ENCODE results near the gene HOXA4.
A peak's percentile ranks its signal among the peaks of the same experiment; 100 is the strongest.

Gene HOXA4

DNA sequence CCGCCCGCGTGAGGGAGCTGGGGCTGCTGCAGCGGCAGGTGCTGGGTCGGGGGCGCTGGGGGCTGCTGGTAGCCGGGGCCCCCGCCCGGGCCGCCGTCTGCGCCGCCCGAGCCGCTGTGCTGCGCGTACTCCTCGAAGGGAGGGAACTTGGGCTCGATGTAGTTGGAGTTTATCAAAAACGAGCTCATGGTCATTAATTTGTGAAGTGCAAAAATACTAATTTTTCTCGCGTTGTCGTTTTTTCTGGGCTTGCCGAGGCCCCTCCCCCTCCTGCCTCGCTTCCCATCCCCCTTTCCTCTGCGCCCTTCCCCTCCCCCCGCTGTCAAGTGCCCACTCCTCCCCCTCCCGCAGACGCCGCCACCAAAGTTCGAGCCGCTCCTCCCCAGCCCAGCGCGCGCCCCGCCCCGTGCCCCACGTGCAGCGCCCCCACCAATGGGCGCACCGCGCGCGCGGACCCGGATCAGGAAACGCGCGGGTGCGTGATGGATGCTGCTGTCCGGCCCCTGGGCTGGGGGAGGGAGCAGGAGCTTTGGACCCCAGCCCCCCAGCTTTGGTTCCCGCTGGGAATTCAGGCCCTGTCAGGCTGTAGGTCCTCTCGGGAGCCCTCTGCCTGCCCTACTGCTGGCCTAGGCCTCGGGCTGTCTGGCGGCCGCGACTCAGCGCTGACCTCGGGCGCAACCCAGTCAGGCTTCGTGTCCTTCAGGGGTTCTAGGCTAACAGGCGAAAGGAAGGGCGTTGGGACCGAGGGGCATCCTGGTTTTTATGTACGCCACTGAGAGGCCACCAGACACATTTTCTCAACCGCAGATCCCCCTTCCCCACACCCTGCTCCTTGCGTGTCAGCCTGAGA lies at the start of gene HOXA4:
HOXA4 (minus strand) TSS at position 218 of the 850 bp plus-strand sequence; CDS start at position 194, 24 bp downstream.
- TF ChIP-seq JUND (IDR thresholded peaks at IDR 0.05; ENCODE audit: low read depth), result no peak
- in situ Hi-C loops (cut with HindIII; ENCODE audit: low pct_unique_long_range_greater_than_20kb, low sequenced_read_pairs), result no loop called here
- no peak for DNase-seq (ENCODE audit: low read depth in 1 of 2, low spot score in 1 of 2)

DNA sequence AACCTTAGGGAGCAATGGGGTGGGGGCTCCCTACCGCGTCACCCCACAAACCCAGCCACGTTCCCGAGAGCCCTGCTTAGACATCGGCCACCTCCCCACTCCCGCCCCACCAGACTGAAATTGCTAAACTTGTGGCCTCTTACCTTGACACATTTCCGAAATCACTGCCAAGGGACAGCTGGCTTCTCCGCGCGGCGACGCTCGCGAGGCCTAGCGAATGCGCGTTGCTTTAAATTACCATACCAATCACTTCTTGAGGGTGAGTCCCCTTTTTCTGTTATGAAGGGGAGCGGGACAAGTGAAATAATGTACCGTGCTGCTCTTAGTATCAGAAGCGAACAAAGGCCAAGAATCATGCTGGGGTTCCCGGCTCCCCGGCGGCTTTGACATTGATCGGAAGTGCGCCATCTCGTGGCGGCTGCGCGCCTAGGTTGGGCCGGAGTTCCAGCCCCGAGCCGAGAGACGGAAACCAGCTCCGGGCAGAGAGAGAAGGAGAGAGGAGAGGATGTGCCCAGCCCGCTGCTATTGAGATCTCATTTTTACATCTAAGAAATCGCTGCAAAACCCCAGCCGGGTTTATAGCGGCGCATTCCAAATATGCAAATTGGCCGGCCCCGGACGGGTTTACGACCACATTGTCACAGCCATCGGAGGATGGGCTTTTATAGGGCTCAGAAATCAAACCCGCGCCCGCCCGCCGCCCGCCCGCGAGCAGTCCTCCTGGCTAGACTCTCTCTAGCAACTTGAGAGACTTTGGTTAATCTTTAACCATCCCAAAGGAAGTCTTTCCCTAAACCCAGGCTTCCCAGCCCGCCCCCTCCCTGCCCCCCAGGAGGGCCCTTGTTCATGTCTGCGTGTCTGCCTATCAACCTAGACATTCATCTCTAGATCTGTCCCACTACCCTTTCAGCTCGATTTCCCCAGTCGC lies 49.2 kb upstream of the HOXA4 start:
- peak; percentile 80 to 98 for DNase-seq (ENCODE audit: low read depth in 1 of 2, low spot score in 1 of 2)
- no peak for TF ChIP-seq JUND (IDR thresholded peaks at IDR 0.05; ENCODE audit: low read depth)
- in situ Hi-C loops (cut with HindIII; ENCODE audit: low pct_unique_long_range_greater_than_20kb, low sequenced_read_pairs), result no loop called here

DNA sequence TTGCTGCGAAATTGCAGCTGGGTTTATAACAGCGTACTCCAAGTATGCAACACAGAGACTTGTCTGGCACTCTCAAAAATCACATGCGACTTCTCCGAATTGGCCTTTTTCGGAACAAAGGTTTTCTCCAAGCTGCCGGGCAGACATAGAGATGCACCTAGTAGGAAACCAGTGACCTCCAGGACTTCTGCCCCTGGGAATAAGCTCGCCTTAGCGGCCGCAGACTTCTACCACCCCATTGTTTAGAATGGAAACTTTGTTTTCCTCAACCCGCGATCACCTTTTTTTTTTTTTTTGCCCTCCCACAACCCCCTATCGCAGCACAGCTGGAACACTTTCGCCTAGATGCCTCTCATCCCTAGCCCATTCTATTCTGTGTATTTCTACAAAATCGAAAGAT lies 48.5 kb upstream of the HOXA4 start:
- TF ChIP-seq JUND (IDR thresholded peaks at IDR 0.05; ENCODE audit: low read depth), result no peak
- DNase-seq (ENCODE audit: low read depth in 1 of 2, low spot score in 1 of 2), result no peak
- in situ Hi-C loops (cut with HindIII; ENCODE audit: low pct_unique_long_range_greater_than_20kb, low sequenced_read_pairs), result no loop called here

DNA sequence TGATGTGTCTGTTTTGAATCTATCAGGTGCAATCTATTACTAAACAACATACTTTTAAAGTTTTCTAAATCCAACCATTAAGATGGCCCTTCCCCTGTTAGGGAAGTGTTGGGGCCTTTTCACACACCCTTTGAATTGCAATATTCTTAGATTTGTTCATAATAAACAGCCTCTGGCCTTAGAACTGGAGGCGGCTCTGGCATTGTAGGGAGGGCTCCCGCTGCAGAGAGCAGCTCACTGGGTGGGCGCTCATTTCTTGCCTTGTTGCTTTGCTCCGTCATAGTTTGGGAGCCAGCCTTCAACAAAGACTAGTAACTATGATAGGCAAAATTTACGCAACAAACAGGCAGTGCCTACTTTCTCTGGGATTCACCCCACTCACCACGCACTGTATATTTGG lies 47.8 kb upstream of the HOXA4 start:
- TF ChIP-seq JUND (IDR thresholded peaks at IDR 0.05; ENCODE audit: low read depth), result no peak
- DNase-seq (ENCODE audit: low read depth in 1 of 2, low spot score in 1 of 2), result no peak
- in situ Hi-C loops (cut with HindIII; ENCODE audit: low pct_unique_long_range_greater_than_20kb, low sequenced_read_pairs), result no loop called here

DNA sequence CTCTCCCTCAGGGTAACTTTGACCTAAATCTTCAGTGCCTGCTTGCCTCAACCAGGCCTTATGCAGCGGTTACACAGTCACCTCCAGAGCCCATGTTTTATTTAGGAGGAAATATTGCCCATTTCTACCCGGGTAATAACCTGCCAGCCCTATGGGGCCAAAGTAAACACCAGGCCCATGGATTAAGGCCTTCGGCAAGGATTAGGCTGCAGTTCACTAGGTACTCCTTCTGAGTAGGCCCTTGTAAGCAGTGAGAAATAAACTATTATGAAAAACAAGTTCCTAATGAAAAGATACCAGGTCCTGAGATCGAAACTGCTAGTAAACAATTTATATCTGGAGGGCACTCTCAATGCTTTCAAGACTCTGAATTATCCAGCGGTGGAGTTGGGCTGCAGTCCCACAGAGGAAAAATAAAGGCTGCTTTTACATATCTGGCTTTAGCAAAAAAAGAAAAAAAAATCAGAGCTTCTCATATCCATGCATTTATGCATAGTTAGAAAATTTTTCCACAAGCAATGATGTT lies 47.3 kb upstream of the HOXA4 start:
- TF ChIP-seq JUND (IDR thresholded peaks at IDR 0.05; ENCODE audit: low read depth), result no peak
- in situ Hi-C loops (cut with HindIII; ENCODE audit: low pct_unique_long_range_greater_than_20kb, low sequenced_read_pairs), result no loop called here
- no peak for DNase-seq (ENCODE audit: low read depth in 1 of 2, low spot score in 1 of 2)

DNA sequence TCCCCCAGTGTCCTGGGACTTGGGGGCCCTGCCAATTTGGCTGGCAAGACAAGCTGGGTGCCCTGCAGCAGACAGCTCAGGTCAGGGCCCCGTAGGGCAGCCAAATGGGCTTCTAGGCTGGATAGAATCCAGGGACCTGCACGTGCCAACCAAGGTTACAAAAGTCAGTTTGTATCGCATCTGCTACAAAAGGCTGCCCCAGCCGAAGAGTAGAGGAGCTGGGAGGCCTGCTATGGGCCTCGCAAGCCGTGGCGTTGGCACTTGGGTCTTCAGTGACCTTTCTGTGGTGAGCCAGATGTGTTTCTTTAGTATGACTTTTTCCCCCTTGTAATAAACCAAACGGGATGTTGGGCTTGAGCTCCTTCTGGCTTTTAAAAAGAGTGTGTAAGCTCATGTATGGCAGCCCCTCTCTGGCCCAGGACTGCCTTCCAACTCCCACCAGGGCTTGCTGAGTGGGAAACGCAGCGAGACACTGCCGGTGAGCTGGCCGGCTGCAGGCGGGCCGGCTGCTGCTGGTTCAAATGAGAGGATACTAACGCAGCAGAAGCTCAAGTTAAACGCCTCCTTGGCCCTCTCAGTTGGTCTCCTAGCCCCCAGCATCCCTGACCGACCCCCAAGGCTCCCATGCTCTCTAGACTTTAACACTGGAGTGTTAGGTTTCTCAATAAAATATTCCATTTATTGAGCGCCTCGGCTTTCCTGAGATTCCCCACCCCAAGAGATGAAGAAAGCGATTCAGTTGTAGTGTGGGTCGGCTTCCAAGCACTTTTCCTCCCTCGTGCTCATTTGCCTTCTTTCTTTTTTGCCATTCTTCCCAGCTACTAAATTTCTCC lies 46.6 kb upstream of the HOXA4 start:
- in situ Hi-C loops (cut with HindIII; ENCODE audit: low pct_unique_long_range_greater_than_20kb, low sequenced_read_pairs), result no loop called here
- no peak for TF ChIP-seq JUND (IDR thresholded peaks at IDR 0.05; ENCODE audit: low read depth)
- DNase-seq (ENCODE audit: low read depth in 1 of 2, low spot score in 1 of 2), result no peak

DNA sequence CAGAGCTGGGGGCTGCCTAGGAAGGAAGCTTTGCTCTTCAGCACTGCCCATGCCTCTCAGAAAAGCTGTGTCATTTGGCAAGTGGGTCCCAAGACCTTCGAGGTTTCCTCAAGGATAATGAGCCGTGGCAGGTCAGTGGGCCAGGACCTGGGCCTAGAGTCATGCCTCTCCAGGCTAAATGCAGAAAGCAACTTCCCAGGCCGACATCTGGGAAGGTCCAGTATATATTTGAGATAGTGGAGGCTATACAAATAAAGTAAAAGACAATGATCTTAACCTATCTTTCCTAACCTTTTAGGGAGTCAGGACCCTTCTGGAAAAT lies 45.9 kb upstream of the HOXA4 start:
- no peak for DNase-seq (ENCODE audit: low read depth in 1 of 2, low spot score in 1 of 2)
- no peak for TF ChIP-seq JUND (IDR thresholded peaks at IDR 0.05; ENCODE audit: low read depth)
- in situ Hi-C loops (cut with HindIII; ENCODE audit: low pct_unique_long_range_greater_than_20kb, low sequenced_read_pairs), result no loop called here

DNA sequence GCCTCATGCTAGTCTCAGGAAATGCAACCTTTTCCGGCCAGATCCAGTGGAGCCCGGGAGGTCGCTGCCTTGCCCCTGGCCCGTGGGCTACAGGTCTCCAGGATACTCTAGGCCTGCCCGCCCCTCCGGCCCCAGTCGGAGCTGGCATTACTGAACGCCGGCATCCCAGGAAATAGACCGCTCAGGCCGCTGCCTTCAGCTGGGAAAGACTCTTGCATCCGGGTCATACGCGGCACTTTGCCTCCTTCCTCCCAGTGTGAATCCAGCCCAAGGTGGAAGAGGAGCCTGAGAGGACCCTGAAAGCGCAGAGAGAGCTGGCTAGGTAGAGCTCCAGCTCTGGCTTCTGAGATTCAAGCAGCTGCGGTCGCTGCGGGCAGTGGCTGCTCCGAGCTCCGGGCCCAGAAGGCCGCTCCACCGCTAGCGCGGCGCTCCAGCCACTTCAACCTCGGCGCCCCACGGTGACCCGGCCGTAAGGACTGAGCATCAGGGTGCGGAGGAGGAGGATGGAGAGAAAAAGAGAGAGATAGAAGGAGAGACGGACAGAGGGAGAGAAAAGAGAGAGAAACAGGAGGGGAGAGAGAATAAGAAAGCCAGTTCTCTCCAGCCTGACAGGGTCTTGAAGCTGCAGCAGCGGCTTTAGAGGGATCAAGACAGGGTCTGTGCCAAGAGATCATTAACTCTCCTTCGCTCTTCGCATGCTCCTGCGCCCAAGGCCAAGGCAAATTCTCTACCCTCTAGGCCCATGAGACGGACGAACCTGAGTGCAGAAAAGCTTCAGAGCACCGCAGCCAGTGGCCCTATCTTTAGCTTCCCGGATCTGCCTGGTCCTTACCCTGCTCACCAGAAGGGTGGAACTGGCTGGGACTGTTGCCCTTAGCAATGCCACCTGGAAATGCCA lies 45.3 kb upstream of the HOXA4 start:
- TF ChIP-seq JUND (IDR thresholded peaks at IDR 0.05; ENCODE audit: low read depth), result no peak
- in situ Hi-C loops (cut with HindIII; ENCODE audit: low pct_unique_long_range_greater_than_20kb, low sequenced_read_pairs), result no loop called here

DNA sequence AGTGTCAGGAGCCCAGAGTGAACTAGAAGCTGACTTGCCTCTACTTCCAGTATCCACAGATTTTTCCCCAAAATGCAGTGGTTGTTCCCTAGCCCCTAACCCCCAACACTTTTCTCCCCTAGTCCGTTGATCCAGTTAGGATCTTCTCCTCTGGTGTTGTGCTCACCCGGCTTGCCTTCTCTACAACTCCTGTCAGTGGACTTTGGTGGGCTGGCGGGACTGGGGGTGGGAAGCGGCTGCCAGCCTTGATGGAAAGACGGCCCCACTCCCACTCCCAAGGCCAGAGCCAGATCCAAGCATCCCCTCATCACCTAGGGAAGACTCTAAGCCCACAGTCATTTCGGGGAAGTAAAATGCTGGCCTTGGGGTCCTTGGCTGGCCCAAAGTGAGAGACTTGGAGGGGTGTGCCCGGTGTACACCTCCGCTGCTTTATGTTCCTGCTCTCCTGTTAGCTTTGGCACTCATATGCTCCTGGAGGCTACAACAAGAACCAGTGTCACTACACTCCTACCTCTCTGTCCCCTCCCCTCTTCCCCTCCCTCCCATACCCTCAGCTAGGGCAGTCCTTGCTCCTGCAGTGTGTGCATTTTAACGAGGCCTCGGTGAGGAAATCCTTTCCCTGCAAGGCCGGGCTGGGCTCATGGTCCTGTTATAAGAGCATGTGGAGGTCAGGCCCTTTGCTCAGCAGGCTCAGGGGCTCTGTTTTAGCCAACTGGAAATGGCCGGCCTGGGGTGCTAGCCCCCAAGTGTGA lies 44.5 kb upstream of the HOXA4 start:
- DNase-seq (ENCODE audit: low read depth in 1 of 2, low spot score in 1 of 2), result peak; percentile 93 to 95
- in situ Hi-C loops (cut with HindIII; ENCODE audit: low pct_unique_long_range_greater_than_20kb, low sequenced_read_pairs), result no loop called here
- TF ChIP-seq JUND (IDR thresholded peaks at IDR 0.05; ENCODE audit: low read depth), result no peak

More for the DNA sequence above, 45.3 kb upstream of the HOXA4 start:
- DNase-seq (ENCODE audit: low read depth in 1 of 2, low spot score in 1 of 2), result no peak

DNA sequence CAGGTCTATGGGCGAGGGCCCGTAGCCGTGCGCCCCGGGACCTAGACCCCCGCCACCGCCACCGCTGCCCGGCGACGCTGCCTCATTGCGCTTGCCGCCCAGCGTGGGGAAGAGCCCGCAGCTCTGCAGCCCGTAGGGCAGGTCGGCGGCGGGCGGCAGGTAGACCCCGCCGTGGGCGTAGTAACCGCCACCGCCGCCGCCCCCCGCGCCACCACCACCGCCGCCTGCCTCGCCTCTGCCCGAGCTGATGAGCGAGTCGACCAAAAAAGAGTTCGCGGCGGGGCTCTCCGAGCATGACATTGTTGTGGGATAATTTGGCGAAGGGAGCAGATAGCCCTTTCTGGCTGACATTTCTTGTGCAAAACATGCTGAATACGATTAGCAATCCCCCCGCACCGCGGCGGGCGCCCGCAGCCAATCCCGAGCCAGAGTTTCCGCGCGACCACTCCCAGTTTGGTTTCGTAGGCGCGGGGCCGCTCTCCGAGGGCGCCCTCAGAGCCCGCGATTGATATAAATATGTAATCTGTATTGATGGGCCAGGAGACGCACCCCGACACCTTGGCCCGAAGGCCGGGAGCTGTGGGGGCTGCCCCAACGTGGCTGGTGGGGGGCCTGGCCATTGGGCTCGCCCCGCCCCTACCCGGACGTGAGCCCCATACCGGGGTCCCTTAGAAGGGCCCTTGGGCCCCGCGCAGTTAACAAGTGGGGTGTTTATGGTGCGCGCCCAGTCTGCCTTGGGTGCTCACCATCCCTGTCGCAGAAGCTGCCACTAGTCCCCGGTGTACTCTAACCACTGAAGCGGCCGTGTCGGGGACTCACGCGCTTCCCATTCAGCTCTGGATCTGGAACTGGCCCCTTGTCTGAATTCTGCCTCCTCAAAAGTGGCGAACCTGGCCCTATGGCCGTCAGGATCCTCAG lies 43.7 kb upstream of the HOXA4 start, which contains the start of gene HOXA10:
HOXA10 (minus strand) TSS at position 365 of the 918 bp plus-strand sequence; CDS start at position 351, 14 bp downstream.
- no peak for DNase-seq (ENCODE audit: low read depth in 1 of 2, low spot score in 1 of 2)
- no peak for TF ChIP-seq JUND (IDR thresholded peaks at IDR 0.05; ENCODE audit: low read depth)
- in situ Hi-C loops (cut with HindIII; ENCODE audit: low pct_unique_long_range_greater_than_20kb, low sequenced_read_pairs), result no loop called here
